ENCODE data around the gene HIRA.

- TF ChIP-seq CTCF (IDR thresholded peaks at IDR 0.05) (no peak), POLR2A (IDR thresholded peaks at IDR 0.05) (no peak), POLR2AphosphoS5 (IDR thresholded peaks at IDR 0.05) (no peak)
These were observed 57.1 kb downstream of the HIRA start for GRCh38 chr22:19374410-19374809.

All from prostate gland (tissue), 2 donors.